Spleen (tissue), 7 donors: ENCODE data around the gene ZFX.

Source experiments
- POLR2A ChIP-seq, 3 donors: fragments of 450-650 bp; IDR thresholded peaks; one replicate each; pipeline ENCODE4 v1.5.1; 2017; ENCODE audit warnings: antibody characterized with exemption in 3 of 3, mild to moderate bottlenecking in 1 of 3
- POLR2AphosphoS5 ChIP-seq, 3 donors: sonication (generic); formaldehyde crosslinking; IDR thresholded peaks; one replicate each; pipeline ENCODE4 v1.5.1; 2017; ENCODE audit warnings: antibody characterized with exemption in 3 of 3
- TF ChIP-seq, protein P1 (sequence below), 11 experiments: fragments of 200-600 bp in 7 of 11; fragments of 450-650 bp in 4 of 11; sonication (generic) in 4 of 11; IDR thresholded peaks in 8 of 11; conservative IDR thresholded peaks in 3 of 11; 1 replicate in 7 of 11; 2 replicates in 4 of 11; pipeline versions ENCODE4 v1.4.0 to v1.8.0; 2016 to 2021; ENCODE audit warnings: antibody characterized with exemption in 11 of 11, inconsistent platforms in 4 of 11, mild to moderate bottlenecking in 1 of 11
- donor health status: DM: no; HTN: no; CAD: no; lungs with moderate emphysema.
- donor health status: DM: no; HTN: no; CAD: no.
- donor health status: DM: no; HTN: no; CAD: no.

GRCh38 chrX:24207826-24208225 lies 58.3 kb downstream of the ZFX start:
- TF ChIP-seq POLR2A (IDR thresholded peaks at IDR 0.05) = no peak
- TF ChIP-seq, protein P1, sequence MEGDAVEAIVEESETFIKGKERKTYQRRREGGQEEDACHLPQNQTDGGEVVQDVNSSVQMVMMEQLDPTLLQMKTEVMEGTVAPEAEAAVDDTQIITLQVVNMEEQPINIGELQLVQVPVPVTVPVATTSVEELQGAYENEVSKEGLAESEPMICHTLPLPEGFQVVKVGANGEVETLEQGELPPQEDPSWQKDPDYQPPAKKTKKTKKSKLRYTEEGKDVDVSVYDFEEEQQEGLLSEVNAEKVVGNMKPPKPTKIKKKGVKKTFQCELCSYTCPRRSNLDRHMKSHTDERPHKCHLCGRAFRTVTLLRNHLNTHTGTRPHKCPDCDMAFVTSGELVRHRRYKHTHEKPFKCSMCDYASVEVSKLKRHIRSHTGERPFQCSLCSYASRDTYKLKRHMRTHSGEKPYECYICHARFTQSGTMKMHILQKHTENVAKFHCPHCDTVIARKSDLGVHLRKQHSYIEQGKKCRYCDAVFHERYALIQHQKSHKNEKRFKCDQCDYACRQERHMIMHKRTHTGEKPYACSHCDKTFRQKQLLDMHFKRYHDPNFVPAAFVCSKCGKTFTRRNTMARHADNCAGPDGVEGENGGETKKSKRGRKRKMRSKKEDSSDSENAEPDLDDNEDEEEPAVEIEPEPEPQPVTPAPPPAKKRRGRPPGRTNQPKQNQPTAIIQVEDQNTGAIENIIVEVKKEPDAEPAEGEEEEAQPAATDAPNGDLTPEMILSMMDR (IDR thresholded peaks at IDR 0.05 in 8 of 11, conservative IDR thresholded peaks at IDR 0.05 in 3 of 11) = no peak
- TF ChIP-seq POLR2AphosphoS5 (IDR thresholded peaks at IDR 0.05) = no peak
